GM19238 (cell line): ENCODE measurements around the gene MBD3.

Source experiments
- DNase-seq: peaks from one replicate; pipeline ENCODE4 v3.0.0; 2011; ENCODE audit warnings: low spot score; ENCODE audit not compliant: insufficient read length

MBD3 gene

DNA sequence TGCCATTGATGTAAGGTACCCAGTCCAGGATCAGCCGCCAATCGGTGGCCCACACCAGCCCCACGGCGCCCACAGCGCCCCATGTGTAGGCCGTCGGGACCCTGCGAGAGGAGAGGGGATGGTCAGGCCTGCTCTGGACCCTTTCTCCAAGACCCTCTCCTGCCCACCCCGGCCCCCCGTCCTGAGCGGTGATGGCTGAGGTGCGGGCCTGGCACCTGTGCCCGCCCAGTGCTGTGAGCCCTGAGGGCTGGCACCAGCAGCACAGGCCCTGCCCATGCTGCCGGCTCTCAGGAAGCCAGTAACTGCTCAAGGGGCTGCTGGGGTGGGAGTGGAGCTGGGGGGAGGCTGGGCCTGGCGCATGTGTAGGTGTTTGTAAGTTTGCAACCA is 6.8 kb upstream of the MBD3 start:
- DNase-seq, result no peak

DNA sequence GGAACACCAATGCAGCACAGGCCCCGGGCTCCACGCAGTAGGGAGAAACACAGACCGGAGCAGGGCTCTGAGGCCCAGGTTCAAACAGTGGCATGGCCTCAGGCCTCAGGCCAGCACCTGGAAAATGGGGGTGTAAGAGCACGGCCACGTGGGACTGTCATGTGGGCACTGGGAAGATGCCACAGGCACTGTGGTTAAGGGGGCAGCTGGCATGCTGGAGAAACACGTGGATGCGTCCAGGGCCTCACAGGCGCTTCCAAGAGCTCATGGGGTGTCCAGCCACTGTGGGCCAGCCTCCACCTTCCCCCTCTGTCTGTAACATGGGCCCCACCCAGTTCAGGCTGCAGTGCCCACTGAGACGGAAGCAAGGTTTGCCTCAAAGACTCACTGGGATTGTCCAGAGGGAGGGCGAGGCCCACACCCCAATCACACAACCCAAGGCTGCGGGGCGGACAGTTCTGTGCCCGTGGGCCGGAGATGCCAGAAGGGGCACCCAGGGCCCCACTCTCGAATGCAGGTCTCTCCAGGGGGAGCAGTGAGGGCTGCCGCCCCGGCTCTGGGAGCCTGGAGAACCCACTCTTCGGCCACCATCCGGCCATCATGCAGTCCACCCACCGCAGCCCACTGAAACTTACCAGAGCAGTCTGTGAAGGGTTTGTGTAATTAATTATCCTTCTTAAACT is 6.3 kb upstream of the MBD3 start:
- no peak for DNase-seq

DNA sequence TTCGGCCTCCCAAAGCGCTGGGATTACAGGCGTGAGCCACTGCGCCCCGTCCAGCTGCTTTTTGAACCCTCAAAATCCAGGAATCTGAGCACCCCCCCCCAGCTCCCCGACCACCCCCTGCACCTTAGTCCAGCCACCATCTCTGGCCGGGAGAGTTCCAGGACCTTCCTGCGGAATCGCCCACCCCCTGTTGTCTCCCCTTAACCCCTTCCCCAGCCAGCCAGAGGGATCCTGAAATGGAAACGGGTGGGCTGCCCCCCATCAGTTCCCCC is 772 bp upstream of the MBD3 start:
- no peak for DNase-seq

DNA sequence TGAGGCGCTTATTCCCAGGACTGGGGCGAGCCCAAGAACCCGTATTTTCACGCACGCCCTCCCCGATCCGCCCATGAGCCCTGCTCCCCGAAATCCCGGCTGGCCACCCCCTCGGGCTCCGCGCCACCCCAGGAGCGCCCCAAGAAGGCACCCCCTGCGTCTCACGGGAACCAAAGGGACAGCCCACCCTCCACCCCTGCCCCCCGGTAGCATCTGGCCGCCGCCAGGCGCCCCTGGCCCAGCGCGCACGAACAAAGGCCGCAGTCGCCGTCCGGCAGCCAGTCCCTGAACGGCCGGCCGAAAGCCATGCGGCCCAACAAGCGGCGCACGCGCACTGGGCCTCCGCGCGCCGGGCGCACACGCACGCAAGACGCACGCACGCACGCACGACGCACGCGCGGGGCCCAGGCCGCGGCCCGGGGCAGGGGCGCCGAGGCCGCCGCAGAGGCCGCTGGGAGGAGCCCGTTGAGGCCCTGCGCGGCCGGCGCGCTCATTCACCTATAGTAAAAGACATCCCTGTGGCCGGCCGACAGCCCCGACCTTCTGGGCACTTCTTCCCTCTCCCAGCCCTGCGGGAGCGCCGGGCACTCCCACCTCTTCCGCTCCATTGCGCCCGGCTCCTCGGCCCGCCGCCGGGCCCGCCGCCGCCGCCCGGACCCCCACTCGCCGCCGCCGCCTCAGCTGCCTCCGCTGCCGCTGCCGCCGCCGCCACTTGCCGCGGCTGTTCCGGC is 476 bp downstream of the MBD3 start:
- peak; percentile 99 for DNase-seq

DNA sequence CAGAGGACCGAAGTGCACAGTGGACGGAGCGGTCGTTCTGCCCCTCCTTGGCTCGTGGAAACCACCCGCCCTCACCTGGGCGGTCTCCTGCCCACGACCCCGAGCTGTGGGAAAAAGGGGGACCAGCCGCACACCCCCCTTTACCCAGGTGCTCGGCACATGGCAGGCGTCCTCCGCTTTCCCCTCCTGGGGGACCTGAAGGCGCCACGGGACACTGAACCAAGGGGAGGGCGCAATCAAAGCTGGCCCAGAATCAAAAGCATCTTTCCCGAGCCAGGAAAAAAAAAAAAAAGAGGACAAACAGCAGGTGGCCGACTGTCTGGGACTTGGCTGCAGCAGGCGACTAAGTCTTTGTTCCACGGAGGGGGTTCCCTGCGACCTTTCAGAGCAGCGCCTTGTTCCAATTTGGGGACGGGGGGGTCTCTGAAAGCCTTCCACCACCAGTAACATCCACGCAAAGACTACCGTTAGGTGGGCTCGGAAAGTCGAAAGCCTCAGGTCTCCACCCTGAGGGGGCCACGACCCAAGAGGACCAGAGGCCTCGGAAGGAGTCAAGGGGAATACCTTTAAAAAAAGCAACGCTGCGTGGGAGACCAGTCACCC is 1.1 kb downstream of the MBD3 start:
- DNase-seq, result no peak

DNA sequence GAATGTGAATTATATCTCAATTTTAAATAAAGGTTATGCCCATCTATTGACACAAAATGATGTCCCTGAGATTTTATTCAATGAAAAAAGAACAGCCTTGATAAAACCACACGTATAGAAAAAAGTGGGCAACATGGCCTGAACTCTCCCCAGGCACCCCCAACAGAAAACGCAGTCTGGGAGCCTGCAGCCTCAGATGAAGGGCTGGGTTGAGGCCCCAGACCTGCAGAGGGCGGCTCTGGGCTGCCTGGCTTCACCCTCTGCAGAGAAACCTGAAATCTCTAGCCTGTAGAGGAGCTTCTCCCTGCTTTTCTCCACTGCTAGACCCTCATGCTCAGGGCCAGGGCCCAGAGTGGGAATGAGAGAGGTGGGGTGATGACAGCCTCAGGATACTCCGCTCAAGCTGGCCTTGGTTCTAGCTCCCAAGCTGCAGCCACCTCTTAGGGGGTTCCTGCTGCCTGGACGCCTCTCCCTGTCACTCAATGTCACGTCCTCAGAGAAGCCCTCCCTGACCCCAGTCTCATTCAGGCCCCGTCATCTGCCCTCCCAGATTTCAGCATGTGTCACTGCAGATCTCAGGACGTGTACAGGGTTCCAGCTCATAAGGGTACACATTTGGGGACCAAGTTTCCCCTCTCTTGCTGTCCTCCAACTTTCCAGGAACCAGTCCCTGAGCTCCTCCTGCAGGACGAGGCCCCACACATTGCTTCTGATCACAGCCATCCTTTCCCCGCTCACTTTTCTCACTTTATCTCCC is 1.8 kb downstream of the MBD3 start:
- DNase-seq, result peak; percentile 61

DNA sequence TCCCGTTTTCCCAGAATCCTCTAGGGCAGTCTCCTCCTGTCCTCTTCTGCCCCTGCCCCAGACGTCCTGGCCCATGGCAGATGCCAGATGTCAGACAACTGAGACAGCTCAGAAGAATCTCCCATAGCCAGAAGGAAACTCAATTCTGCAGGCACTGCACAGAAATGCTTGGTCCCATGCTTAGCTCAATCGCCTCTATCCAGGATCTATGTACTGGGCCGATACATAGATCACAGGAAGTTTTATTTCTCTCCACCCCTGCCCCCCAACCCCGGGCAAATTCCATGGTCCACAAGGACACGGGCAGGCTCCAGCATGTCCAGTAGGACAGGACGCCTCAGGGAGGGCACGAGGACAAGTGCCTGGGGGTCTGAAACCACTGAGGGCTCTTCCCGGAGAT is 4.8 kb downstream of the MBD3 start:
- DNase-seq, result no peak

DNA sequence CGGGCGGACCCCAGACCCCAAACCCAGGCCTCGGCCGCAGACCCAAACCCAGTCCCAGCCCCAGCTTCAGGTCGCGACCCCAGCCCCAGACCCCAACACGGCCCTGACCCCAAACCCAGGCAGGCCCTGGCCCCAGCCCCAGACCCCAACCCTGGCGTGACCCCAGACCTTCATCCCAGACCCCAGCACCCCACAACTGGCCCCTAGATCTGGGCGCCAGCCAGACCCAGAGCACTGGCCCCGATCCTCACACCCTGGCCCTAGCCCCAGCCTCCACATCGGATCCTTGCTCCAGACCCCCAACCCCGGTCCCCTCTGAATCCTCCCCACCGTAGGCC is 7.5 kb downstream of the MBD3 start:
- DNase-seq, result no peak

DNA sequence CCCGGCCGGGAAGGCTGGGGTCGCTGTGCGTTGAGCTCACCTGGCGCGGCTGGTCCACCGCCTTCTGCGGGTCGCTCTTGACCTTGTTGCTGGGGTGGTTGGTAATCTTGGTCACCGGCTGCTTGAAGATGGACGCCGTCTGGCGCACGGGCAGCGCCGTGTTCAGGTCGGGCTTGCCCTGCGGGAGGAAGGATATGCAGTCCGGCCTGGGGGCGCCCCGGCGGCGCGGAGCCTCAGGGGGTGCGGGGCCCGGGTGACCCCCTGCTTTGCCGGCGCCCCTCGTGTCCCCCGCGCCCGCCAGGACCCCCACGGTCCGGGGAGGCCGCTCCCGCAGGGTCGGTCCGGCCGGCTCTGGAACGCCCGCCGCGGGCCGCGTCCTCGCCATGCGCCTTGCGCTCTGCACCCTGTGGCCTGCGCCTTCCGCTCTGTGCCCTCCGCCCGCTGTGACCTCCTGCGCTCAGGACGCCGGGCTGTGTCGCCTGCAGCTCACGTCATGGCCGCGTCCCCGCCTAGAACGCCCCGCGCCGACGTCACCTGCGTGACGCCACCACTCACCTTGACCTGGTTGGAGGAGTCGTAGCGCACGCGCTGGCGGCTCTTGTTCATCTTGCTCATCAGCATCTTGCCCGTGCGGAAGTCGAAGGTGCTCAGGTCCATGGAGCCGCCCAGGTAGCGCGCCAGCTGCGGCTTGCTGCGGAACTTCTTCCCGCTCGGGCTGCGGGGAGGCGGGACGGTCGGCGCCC is 8.0 kb downstream of the MBD3 start:
- no peak for DNase-seq

DNA sequence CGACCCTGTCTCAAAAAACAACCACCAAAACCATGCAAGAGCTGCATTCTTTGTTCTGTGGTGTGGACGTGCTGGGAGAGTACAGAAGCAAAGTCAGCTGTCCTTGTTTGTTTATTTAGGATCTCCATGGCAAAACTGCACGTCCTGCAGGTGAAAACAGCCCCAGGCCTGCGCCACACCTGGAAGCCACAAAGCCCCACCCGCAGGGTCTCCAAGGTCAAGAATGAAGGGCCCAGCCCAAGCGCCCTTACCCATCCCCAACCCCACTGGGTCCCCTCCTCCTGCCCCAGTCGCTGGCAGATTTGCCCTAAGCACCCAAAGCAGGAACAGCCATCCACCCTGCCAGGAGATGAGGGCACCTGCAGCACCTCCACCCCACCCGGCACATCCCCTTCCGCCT is 10.5 kb downstream of the MBD3 start:
- DNase-seq, result no peak

DNA sequence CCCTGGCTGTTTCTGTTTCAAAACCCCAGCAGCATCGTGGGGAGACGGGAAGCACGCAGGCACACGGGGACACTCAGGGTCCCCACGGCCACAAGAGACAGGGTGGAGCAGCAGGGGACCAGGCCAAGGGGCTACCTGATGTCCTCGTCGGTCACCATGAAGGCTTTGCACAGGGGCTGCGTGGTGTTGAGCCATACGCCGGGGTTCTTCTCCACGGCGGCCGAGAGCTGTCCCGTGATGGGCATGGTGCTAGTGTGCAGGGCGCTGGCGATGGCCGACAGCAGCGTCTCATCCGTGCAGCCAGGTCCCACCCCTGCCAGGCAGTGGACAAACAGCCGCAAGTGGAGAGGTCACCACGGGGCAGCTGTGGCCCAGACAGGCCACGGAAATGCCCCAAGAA is 11.7 kb downstream of the MBD3 start:
- DNase-seq, result no peak

DNA sequence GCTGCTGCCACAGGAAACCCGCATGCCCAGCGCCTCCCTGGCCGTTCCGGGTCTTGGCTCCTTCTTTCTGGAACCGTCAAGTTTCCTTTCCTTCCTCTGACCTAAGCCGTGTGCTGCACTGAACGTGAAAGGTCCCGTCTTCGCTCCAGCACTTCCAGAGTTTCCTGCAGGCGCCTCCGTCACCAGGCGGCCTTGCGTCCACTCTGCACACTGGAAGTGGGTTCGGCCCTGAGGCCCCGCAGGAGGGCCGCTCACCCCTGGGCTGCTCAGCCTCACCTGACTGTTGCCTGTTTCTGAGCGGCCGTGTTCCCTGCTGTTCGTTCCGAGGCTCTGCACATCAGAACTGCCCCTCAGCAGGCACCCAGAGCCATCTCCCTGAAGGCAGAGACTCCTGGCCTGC is 12.3 kb downstream of the MBD3 start:
- no peak for DNase-seq

DNA sequence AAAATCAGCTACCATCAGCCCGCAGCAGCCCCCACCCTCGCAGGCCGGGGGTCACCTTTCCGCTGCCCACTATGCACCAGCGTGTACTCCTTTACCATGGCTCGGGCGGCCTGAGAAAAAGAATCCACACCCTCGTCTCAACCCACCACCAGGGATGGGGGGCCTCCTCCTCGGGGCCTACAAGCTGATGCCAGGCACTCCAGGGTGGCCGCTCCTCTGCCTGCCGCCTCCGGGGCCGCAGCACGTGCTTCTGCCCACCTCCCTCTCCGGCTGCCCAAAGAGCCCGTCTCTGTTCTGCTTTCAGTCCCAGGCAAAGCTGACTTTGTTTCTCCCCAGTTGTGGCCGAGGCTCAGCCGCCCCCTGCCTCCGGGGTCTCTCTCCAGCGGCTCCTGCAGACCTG is 13.4 kb downstream of the MBD3 start:
- no peak for DNase-seq

DNA sequence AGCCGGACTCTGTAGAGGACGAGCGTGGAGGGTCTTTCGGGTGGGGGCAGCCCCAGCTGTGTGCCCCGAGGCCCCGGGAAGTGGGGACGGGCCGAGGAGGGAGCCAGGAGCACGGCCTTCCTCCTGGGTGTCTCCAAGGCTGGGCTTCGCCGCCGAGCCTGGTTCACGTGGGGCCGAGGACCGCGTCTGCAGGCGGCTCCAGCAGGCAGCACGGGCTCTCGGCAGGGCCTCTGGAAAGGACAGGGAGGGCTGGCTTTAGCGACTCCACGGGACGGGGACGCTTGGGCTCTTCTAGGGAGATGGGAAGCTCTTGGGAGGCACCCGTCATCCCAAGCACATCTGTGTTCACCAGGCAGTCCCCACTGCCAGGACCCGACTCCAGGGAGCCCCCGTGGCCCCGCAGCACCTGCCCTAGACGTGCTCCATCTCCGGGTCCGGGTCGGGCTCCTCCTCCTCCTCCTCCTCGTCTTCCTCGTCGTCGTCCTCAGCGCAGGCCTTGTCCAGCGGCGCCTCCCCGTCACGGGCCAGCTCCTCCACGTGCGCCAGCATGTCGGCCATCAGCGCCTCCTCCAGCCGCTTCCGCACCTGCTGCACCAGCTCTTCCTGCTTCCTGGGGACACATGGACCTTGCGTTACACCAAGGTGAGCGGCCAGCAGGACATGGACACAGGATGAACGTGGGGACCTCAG is 14.6 kb downstream of the MBD3 start:
- no peak for DNase-seq

DNA sequence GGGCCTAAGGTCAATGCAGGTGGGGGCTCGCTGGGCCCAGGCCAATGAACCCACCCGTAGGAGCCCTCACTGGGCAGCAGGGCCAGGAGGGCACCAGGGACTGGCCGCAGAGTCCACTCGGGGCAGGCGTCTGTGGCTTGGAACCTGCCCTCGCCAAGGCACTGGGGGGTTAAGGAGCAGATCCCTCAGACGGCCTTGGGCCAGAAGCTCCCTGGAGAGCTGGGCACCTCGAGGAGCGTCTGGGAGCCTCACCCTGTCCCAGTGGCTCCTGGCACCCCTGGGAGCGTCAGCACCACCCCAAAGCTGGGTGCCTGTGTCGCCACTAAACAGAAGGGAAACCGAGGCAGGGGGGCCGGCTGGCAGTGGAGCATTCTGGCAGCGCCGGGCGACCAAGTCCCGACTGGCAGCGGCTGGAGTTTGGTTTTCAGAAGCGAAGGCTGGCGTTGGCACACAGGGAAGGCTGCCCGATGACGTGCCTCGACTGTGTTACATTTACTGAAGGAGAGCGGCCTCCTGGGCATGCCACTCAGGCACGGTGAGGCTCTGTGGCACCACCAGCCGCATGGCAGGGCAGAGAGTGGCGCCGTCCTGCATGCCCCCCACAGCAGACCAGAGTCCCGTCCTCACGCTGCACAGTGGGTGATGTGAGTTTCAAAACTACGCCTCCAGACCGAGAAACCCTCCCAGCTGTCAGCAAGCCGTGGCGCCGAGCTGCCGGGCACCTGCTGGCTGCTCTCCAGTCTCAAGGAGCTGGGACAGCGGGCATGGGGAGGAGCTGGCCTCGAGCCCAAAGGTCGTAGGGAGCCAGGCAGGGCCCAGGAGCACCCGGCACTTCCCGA is 15.4 kb downstream of the MBD3 start:
- DNase-seq, result no peak

DNA sequence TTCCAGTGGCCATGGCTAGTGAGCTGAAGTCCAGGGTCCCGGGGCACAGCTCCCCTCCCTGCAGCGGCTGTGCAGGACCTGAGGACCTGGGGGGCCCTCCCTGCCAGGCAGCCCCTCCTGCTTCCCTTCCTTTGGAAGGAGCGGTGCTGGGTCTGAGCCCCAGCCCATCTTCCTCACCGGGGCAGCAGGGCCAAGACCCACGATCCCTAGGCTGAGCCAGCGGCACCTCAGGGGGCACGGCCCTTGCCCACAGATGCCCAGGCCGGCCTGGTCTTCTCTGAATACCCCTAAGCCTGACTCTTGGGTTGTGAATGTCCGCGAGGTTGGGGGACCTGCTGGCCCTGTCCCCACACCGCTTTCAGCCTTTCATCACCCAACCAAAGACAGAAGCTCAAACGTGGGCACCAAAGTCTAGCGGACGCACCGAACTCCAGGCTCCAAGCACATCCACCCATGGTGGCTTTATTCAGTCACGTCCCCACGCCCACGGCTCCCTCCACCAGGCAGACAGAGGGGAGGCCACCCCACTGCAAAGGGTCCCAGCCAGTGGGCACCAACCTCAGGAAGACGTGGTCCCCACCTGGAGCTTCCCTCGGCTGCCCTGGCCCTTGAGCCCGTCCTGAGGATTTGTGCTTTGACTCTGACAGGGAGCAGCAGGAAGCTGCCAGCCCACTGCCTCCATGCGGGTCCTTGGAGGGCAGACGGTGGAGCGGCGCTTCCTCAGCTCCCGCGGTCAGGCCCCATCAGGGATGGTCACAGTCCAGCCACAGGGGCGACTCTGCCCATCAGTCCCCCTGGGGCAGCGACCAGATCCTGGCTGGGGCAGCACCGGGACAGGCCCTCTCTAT is 16.2 kb downstream of the MBD3 start:
- no peak for DNase-seq

DNA sequence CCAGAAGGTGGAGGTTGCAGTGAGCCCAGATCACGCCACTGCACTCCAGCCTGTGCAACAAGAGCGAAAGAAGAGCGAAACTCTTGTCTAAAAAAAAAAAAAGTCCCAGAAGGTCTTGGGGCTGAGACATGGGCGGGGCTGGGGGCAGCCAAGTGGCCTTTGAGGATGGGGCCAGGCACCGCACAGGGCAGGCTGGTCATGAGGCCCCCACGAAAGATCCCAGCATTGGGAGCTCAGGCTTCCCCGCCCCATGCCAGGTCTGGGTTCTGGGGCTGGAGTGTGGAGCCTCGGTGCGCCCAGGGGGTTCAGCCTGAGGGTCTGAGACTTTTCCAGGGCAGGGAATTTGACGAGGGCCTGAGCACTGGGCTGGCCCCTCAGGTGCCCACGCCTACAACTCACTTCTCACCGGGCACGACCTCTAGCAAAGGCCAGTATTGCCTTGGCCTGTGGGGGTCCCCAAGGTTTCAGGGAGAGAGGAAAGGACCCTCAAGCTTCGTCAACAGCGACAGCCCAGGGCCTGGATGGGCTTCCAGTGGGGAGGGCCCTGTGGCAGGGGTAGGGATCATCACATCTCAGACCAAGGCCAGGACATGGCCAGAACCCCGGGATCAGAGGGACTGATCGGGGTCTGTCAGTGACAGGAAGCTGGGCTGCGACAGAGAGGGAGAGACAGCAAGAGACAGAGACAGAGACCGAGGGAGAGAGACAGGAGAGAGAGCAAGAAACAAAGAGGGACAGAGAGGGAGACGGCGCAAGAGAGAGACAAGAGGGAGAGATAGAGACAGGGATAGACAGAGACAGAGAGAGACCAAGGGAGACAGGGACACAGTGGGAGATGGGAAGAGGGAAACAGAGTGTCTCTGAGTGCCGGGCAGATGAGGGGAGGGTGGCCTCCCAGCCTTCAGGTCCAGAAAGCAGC is 17.1 kb downstream of the MBD3 start:
- no peak for DNase-seq

DNA sequence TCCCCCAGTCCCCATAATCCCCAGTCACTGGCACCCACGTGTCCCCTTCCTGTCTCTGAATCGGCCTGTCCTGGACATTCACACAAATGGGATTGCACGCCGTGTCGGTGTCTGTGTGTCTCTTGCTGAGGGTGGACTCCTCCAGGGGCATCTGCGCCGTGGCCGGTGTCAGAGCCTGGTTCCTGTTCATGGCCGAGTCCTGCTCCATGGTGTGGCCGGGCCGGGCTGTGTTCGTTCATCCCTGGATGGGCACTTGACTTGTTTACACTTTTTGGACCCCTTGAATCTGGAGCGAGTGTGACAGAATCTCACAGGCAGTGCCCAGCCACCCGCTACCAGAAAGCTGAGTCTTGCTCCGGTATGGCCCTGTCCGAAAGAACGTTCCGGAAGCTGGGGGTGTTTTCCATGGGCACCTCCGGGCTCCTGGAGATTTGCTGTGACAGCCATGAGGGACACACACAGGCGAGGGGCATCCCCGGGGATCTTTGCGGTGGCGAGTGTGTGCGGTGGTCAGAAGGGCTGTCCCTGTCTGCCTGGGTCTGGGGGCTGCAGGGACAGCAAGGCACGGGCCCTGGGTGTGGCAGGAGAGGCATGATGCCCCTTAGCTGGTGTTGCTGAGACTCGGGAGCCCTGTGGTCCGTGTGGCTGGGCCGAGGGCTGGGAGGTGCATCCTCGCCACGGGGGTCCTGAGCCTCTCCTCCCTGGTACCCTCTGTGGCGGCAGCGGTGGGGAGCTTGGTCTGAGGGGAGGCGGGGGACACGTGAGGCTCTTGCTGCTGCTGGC is 18.1 kb downstream of the MBD3 start:
- DNase-seq, result no peak
